Germinal center (tissue), 1 donor: ENCODE results near the gene ABCC2.
"Not testable (repeated sequence)": the region's sequence is repeated elsewhere in the genome, so short reads cannot be mapped to it uniquely, and the experiment has no call there.

ENCODE experiments used
- DNase-seq: peaks from one replicate; pipeline ENCODE4 v3.0.0; 2012; ENCODE audit warnings: mixed read lengths, low spot score

Gene ABCC2

DNA sequence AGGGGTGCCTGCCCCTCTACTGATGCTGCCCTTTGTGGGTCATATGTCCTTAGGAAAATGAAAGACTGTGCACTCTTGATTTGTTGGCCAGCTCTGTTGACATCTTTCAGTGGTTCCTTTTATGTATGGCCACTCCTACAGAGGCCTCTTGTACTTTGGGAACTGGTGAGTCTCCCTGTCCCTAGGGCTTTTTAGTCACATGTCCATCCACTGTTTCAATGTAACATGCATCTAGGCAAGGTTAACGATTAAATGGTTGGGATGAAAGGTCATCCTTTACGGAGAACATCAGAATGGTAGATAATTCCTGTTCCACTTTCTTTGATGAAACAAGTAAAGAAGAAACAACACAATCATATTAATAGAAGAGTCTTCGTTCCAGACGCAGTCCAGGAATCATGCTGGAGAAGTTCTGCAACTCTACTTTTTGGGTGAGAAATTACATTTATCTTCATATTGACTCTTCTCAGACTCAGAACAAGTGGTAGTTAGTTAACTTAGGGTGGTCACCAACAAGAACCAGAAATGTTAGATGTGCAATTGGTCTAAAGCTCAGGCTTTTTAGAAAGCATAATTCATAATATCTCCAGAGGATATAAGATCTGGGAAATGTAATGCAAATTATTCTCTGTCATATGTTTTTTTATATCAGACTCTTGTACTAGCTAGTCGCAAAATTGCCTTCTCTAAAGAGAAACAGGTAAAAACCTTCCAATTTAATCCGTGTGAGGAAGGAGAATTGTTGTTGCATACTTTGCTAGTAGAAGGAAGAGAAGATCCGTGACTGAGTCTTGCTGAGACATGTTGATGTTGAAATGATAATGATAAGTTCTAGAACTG lies at the start of gene ABCC2:
Gene ABCC2 (plus strand): TSS at position 194 of the 840 bp plus-strand sequence. CDS start 205 bp downstream, at position 399.
- DNase-seq, result no peak

DNA sequence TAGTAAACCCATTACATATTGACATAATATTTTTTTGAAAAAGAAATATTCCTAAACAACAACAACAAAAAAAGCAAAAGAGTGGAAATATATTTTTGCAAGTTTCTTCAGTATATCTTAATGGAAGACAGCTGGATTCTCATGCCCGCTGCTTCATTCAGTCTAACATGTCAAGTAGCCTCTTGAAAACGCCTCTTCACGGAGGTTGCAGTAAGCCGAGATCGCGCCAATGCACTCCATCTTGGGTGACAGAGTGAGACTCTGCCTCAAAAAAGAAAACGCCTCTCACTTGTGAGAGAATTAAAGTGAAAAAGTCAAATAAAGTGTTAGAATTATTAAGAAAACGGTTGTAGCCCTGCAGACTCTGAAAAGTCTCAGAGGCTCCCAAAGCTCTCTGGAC lies 49.1 kb upstream of the ABCC2 start:
- DNase-seq, result no peak

DNA sequence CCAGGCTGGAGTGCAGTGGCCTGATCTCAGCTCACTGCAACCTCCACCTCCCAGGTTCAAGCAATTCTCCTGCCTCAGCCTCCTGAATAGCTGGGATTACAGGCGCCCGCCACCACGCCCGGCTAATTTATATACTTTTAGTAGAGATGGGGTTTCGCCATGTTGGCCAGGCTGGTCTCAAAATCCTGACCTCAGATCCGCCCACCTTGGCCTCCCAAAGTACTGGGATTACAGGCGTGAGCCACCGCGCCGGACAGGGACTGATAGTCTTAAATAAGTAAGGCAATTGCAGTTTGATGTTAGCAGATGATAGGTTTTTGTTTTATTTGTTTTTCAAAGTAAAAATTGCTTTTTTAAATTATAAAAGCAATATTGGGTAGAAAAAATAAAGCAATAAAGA lies 48.3 kb upstream of the ABCC2 start:
- not testable (repeated sequence) for DNase-seq

DNA sequence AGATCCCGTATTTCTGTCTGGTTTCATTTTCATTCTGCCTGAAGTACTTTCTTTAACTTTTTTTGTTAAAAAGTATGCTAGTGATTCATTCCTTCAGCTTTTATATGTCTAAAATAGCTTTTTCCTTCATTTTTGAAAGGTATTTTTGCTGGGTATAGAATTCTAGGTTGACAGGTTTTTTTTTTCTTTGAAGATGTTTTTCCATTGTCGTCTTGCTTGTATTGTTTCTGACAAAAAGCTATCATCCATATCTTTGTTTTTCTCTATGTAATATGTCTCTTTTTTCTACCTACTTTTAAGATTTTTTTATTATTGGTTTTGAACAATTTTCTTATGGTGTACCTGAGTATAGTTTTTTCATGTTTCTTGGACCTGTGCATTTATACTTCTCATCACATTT lies 42.2 kb upstream of the ABCC2 start:
- DNase-seq, result no peak

DNA sequence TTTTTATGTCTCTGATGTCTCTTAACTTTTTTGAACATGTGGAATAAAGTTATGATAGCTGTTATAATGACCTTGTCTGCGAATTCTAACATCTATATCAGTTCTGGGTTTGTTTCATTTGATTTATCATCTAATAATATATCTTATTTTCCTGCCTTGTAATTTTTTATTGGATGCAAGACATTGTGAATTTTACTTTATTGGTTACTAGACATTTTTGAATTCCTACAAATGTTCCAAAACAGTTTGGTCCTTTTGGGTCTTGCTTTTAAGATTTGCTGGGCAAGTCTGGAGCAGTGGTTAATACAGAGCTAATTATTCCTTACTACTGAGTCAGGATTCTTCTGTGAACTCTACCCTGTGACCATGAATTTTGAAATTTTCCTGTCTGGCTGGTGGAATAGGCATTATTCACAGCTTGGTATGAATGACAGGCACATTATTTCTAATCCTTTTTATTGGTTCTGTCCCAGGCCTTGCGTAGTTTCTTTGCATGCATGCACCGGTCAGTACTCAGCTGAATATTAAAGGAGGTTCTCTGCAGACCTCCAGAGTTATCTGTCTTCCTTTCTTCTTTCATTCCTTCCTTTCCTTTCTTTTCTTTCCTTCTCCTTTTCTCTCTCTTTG lies 41.4 kb upstream of the ABCC2 start:
- DNase-seq, result no peak

GRCh38 chr10:99742254-99742653 lies 40.2 kb upstream of the ABCC2 start:
- no peak for DNase-seq

DNA sequence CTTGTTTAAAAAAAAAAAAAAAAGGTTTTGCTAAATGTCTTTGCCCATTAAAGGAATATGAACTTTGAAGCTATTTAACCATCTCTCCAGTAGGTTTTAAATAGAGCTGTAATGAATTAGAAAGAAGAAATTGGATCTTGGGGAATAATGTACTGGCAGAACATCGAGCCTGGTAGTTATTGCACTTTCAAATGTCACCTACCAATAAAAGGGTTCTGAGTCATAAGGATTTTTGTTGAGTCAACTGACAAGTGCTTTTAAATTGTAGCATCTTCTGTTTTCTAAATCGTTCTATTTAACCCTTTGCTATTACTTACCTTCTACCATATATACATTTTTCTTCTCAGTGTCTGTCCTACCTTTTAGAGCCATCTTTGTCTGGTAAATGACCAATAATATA lies 39.7 kb upstream of the ABCC2 start:
- DNase-seq, result no peak

DNA sequence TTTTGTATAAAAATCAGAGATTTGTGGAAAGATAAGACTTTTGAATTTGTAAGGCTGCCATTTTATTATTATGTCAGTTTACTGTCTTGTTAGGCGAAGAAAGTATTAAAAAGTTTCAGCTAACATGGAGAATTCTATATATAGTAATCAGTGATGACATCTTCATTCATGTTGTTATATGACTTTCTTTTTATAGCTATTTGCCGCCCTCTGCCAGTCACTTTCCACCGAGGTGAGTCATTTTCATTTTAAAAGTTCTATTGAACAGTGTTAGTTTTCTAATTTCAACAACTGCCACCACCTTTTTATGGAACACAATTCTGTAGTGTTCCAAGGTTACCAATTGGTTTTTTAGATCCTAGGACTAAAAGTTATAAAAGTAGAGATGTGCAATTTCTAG lies 38.6 kb upstream of the ABCC2 start:
- DNase-seq, result no peak

DNA sequence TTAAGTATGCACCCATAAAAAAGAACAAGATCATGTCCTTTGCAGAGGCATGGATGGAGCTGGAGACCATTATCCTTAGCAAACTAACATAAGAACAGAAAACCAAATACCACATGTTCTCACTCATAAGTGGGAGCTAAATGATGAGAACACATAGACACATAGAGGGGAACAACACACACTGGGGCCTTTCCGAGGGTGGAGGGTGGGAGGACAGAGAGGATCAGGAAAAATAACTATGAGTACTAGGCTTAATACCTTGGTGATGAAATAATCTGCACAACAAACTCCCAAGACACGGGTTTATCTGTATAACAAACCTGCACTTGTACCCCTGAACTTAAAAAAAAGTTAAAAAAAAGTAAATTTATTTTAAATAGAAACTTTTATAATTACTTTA lies 36.3 kb upstream of the ABCC2 start:
- not testable (repeated sequence) for DNase-seq

GRCh38 chr10:99748823-99749451 lies 33.5 kb upstream of the ABCC2 start:
- no peak for DNase-seq

- DNase-seq, result no peak
Observed at GRCh38 chr10:99750641-99751040, 31.8 kb upstream of the ABCC2 start.

DNA sequence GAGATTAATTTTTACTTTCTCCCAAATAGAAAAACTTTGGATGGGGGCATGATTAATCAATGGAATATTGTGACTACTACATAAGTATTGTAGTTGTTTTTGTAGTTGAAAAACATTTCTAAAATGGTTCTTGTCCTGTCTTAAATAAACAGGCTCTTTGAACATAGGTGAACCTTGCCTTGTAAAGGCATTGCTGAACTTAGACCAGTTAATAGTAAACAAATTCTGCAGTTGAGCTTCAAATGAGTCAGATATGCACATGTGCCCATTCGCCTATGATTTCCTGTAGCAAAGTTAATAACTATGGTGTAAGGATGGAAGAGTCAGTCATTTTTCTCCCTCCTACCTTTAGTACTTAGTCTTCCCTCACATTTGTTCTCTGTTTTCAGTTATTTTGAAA lies 27.8 kb upstream of the ABCC2 start:
- DNase-seq, result no peak

DNA sequence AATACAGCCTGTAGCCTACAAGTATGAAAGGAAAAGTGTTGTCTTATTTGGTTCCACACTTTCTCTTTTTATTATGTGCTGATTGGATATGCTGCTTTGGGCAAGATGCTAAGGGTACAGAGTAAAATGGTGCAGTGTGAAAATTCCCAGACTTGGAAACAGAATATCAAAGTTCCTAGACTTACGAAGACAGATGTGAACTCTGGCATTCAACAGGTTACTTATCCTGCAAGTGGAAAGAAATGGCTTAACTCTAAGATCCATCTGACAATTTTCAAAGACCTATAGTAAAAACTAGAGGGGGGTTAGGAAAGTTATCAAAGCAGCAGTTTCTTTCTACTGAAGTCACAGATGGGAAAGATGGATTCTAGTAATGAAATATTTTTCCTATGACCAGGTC lies 26.3 kb upstream of the ABCC2 start:
- DNase-seq, result no peak

GRCh38 chr10:99758211-99758891 lies 24.1 kb upstream of the ABCC2 start:
- DNase-seq, result no peak

DNA sequence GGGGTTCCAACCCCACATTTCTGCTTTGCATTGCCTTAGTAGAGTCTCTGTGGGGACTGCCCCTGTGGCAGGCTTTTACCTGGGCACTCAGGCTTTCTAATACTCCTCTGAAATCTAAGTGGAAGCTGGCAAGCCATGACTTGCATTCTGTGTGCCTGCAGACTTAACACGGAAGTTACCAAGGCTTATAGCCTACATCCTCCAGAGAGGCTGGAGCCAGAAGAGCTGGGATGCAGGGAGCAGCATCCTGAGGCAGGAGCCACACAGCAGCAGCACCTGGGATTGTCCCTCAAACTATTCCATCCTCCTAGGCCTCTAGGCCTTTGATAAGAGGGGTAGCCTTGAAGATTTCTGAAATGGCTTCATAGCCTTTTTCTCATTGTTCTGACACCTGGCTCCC lies 22.1 kb upstream of the ABCC2 start:
- no peak for DNase-seq

DNA sequence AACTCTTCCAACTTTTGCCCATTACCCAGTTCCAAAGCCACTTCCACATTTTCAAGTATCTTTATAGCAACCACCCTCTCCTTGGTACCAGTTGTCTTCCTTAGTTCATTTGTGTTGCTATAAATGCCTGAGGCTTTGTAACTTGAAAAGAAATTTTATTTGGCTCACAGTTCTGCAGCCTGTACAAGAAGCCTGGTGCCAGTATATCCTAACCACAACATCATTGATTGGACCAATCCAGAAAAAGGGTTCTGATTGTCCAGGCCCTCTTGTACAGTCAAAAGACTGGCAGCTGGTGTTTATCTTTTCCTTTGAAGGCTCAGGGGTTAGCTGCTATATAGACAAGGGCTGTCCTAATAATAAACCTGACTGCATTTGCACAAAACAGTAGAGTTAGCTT lies 21.1 kb upstream of the ABCC2 start:
- no peak for DNase-seq

DNA sequence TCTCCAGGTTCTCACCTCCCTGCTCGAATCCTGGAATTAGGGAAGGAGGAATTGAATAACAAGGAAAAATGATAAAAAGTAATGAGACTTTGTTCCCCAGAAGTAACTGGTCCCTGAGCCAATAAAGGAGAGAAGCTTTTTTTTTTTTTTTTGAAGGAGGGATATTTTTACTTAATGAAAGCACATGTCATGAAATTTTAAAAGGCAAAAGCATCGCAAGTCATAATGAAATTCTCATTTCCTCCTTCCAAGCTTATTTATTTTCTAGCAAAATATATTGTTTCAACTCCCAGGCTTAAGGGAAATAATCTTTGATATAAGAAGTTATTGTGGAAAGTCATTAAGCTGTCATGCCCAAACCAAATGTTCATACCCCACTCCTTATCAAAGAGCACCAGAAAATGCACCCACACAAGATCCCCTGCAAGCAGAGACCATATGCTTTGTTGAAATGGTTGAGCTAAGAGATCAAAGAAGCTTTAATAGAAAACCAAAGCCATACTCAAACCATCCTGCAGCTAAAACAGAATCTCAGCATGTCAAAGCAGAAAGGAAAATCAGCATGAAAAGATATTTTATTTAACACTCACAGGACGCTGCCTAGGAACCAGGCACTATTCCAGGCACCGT lies 16.7 kb upstream of the ABCC2 start:
- no peak for DNase-seq

DNA sequence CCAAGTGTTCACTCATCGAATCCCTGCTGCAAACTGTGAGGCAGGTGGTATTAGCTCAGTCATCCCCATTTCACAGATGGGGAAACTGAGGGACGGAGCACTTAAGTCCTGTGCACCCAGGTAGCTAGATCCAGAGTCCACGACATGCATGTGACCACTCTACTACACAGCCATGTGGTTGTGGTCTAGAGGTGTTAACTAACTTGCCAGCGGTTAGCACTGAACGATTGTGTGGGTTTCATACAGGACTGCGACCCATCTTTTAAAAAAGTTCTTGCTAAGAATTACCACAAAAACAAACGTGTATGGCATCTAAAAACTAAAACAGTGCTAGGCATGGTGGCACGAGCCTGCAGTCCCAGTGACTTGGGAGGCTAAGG lies 16.1 kb upstream of the ABCC2 start:
- DNase-seq, result no peak

DNA sequence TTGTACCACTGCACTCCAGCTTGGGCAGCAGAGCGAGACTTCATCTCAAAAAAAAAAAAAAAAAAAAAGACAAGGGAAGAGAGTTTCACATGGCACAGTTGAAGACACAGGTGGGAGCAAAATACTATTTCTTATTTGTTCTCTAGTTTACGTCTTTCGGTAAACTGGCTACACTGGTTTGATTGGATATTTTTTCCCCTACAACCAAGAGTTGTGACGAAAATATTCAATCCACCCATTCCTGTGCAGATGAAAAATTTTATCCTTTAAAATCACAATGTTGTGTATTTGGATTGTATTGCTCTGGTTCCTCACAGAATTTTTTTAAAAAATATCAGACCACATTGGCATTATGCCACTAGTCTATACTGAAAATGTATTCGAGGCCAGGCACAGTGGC lies 14.5 kb upstream of the ABCC2 start:
- DNase-seq, result no peak

- no peak for DNase-seq
Observed at GRCh38 chr10:99768556-99768955, 13.9 kb upstream of the ABCC2 start.

DNA sequence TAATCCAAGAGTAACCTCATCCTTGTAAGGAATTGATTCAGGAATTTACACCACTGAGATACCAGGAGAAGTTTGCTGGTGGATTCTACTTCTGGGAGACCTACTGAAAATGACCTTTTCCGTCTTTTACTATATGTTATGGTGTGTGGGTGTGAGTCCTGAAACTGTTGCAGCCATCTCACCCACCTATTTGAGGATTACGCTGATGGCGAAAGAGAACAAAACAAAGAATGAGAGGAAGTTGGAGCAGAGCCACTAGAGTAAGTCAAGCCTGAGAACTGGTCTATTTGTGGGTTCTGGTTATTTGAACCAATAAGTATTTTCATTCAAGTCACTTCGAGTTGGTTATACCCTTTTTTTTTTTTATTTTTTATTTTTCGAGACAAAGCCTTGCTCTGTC lies 12.7 kb upstream of the ABCC2 start:
- no peak for DNase-seq

GRCh38 chr10:99770408-99771045 lies 11.9 kb upstream of the ABCC2 start:
- DNase-seq, result no peak
